T-helper 9 cell (primary cell): Measurements from ENCODE around the gene SCTR.

ENCODE experiments used
- DNase-seq: peaks from one replicate; pipeline ENCODE4 v3.0.0-alpha.2; 2020

Gene SCTR

DNA sequence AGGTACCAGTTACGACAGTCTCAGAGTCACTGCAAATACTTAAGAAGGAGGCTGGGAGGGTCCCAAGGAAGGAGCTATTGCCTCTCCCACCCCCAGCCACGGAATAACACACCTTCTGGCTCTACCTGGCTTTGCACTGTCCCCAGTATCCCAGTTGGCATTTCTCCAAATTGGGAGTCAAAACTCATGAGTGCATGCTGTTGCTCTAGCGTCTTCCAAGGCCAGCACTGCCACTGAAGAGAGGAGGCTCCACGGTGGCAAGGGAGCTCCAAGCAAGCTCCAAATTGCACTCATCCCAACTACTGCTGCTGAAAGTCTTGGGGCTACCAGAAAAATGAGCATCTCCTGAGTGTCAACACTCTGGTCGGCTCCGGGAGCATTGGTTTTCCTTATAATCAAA is 1.6 kb downstream of the SCTR start:
- no peak for DNase-seq

DNA sequence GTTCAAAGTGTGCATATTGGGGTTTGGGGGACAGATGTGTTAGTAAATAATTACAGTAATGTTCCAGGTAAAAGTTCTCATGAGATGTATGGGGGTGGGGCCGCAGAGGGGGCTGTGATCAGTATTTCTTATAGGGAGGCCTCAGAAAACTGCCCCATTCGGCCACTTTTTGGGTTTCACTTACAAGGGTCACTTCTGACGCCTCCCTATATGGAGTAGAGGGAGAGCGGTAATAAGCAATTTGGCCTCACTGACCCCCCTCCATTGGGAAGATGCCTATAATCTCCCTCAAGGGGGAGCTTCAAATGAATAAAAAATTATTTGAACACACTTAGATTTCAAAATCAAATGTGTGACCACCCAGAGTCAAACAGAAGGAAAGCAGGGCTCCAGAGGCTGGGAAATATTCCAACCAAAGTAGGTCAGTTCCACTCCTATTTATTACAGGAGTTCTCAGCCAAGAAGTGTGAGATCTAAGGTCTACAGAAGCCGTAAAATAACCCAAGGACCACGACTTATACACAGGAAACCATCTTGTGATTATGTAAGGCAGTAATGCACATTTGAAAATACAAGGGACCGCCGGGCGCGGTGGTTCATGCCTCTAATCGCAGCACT is 2.7 kb downstream of the SCTR start:
- DNase-seq, result no peak

DNA sequence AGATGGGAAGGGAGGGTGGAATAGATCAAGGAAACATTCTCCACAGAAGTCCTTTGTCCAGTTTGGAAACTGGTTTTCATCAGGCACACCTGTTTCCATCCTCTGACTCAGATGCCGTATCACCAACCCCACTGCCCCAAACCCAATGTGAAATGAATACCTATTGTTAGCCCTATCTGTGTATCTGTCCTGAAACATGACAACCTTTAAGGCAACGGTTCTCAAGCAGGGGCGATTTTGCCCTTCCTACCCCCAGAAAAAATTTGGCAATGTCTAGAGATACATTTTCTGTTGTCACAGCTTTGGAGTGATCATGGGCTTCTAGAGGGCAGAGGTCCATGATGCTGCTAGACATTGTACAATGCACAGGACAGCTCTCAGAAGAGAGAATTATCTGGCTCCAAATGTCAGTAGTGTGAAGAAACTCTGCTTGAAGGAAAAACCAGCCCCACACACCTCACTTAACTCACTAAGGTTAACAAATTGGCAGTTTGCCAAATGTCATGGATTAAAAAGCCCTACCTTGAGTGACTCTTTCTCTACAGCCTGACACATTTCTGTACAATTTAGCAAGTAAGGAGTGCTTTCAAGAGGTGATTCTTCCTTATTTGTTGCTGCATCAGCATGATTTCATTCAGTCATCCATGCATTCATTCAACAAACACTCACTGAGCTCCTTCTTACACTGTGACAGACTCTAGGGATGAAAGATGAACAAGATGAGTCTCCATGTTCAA is 3.4 kb downstream of the SCTR start:
- no peak for DNase-seq

DNA sequence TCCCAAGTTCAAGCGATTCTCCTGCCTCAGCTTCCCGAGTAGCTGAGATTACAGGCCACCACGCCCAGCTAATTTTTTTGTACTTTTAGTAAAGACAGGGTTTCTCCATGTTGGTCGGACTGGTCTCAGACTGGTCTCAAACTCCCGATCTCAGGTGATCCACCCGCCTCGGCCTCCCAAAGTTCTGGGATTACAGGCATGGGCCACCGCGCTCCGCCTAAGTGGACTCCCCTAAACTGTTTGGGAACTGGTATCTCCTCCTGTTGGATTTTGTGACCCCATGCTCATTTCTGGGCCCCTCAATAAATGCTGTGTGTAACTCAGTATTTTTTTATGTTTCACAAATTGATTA is 5.2 kb downstream of the SCTR start:
- DNase-seq, result no peak

DNA sequence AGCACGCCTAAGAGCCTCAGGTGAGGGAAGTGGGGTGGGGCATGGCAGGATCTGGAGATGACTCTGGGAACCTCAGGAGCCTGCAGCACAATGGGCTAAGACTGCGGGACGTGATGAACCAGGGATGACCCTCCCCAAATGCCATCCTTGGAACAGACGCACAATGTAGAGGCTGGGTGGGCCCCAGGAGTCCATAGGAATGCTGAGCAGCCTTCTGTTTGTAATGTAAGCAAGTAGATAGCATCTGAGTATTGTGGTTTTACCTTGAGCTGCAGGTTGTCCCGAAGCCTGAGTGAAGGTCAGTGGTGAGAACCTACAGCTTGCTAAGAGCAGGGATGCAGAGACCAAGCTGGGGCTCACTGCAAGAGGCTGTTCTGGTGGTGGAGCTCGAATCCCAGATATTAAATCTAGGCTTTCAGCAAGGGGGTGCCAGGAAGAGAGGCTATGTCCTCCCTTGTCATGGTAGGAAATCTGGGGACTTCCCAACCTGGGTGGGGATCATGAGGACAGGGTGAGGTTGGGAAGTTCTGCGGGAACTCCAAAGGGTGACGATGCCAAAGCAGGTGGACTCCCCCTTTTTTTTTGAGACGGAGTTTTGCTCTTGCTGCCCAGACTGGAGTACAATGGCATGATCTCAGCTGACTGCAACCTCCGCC is 5.8 kb downstream of the SCTR start:
- DNase-seq, result no peak

DNA sequence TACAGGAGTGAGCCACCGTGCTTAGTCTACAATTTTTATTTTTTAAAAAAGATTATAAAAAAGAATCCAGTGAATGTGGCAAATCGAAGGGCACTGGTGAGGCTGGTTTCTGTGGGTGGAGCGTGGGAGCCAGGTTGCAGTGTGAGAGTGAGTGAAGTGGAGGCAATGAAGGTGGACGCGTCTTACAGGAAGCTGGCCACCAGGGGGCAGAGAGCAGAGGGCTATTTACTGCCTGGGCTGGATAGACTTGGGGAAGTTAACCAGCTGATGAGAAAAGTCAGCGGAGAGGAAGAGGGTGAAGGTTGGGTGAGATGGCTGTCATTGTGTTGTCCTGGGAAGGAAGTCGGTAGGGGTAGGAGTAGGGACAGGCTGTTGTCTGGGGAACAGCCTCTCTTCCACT is 6.8 kb downstream of the SCTR start:
- peak; percentile 5 for DNase-seq

DNA sequence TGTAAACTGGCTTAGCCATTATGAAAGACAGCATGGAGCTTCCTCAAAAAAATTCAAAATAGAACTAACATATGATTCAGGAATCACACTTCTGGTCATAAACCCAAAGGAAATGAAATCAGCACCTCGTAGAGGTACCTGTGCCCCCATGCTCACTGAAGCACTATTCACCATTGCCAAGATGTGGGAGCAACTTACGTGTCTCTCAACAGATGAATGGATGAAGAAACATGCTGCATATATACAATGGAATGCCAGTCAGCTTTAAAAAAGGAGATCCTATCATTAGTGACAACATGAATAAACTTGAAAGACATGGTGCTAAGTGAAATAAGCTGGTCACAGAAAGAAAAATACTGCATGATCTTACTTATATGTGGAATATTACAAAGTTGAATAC is 8.2 kb downstream of the SCTR start:
- DNase-seq, result no peak

DNA sequence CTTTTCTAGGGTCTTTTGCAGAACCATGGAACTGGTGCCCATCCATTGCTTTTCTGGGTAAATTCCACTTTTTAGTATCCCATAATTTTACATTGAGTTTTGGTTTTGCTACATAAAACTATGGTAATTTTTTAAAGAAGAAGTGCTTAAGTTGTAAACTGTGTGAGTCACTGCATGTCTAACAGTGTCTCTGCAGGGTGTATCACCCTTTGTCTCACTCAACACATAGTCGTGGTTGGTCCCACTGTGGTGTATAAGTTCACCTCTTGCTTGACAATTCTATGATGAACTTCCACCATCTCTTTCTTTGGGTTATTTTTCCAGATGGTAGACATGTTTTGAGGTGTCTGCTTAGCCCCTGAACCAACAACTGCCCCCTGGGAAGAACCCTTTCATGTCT is 10.5 kb downstream of the SCTR start:
- no peak for DNase-seq

DNA sequence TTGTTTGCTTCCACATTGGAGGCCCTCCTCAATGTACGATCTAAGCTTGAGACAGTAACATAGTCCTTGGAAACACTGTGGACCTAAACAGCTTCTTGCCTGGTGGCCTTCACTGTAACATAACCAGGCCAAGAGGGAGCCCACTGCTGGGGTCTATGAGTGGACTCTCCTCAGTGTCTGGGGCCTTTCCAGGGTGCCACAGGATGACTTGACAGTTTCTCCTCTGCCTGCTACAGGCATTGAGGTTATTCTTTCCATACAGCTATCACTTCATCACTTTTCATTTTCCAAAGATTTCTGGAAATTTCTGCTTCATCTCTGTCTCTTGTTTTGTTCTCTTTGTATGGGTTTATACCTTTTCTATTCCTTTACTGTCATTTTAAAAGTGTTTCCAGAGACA is 11.3 kb downstream of the SCTR start:
- DNase-seq, result no peak

DNA sequence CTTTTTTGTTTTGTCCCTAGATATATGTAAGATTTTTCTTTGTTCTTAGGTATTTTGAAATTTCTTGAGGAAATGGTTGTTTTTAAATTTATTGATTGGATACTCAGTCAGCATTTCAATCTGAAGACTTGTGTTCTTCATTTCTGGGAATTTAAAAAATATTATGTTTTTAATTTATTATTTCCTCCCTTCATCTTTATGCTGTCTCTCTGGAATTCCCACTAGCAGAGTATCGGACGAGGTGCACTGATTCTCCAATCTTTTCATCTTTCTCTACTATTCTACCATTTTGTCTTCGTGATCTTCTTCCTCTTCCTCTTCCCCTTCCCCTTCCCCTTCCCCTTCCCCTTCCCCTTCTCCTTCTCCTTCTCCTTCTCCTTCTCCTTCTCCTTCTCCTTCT is 12.3 kb downstream of the SCTR start:
- no peak for DNase-seq

DNA sequence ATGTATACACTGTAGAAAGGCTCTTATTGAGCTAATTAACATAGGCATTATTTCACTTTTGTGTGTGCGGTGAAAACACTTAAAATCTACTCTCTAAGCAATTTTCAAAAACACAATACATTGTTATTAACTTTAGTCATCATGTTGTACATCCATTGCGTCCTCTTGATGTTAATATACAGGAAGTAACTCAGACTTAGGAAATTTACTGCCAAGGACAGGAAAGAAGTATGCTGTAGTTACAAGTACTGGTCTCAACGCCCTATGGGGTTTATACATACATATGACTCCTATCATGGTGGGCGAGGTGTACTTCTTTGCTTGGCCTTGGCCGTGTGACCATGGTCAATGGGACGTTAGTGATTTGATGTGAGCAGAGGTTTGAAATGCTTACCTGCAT is 15.5 kb downstream of the SCTR start:
- DNase-seq, result no peak

DNA sequence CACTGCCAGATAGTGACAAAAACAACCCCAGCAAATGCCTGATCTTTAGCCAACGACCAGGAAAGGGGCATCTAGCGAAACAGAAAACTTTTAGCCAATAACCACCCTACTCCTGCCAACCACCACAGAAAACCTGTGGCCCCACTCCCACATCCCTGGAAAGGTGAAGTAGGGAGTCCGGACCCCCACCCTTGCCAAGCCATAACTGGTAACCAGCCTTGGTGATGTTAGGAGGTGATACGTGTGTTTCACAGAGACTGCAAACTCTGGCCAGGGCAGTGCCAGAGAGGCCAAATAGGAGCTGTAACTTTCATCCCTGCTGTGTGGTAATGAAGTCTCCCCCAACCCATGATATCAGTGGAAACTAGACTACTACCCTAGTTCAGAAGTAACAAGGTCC is 27.6 kb downstream of the SCTR start:
- DNase-seq, result no peak

DNA sequence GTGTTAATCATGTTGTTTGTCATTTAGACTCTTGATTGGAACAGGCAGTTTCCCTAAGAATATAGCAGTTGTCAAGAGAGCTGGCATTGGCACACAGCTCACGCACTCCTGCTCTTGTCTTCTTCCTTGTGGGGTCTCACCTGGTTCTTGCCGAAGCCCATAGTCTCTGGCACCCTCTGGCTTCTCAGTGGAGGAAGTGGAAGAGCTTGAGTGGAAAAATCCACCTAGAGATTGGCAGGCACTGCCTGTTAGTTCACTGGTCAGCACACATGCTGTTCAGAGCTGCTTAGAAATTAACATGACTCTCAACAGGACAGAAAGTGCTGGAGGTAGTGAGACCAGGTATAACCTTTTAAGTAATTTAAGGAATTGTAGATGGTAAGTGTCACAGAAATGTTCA is 28.3 kb downstream of the SCTR start:
- no peak for DNase-seq

DNA sequence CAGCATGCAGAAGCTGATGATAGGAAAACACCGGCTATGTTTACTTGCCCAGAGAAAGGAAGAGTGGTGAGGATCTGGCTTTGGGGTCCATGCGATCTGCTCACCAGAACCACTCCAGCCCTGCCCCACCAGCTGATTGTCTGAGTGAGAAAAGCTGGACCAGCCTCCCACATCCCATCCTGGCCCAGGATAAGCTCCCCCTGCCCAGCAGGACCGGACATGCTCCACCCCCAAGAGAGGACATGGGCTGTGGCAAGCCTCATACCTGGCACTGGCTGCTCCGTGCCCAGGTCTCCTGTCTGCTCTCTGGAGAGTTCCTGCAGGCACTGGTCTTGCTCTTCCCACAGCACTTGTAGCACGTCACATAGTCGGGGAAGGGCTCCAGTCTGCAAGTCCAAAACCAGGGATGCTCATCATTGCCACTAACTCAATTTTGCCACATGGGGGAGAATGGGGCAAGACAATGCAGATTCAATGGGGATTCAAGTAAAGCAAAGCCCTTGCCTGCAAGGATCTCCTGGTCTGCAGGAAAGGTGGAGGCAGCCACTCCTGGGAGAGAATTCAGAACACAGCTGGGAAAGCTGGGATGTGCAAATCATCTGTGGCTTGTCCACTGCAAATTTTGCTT is 30.0 kb downstream of the SCTR start:
- no peak for DNase-seq

DNA sequence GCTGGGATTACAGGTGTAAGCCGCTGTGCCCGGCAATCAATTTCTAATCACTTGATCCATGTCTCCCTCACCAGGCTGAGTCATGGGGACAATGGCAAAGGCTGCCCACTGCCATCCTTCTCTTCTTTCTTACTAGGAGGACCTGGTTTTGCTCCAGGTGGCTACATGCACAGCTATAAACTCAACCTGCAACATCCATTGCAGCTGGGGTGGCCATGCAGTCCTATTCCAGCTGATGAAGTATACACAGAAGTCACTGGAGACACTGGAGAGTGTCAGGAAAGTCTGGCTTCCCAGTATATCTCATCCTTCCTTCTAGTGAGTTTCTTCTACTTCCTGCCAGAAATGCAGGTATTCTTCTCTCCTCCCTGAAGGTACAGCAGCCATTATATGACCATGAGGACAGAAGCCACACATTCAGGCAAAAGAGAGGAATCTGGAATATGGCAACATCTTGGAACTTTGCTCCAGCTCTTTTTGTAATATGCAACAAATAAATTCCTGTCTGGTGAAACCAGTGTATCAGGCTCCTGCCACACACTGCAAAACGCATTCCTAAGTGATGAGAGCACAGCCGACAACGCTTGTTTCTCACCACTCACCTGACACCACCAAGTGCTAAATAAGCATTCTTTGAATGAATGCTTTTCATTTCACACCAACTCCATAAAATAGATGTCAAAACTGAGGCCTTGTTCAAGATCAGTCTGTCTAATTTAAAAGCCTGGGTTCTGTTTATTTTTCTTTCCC is 32.3 kb downstream of the SCTR start:
- DNase-seq, result no peak

DNA sequence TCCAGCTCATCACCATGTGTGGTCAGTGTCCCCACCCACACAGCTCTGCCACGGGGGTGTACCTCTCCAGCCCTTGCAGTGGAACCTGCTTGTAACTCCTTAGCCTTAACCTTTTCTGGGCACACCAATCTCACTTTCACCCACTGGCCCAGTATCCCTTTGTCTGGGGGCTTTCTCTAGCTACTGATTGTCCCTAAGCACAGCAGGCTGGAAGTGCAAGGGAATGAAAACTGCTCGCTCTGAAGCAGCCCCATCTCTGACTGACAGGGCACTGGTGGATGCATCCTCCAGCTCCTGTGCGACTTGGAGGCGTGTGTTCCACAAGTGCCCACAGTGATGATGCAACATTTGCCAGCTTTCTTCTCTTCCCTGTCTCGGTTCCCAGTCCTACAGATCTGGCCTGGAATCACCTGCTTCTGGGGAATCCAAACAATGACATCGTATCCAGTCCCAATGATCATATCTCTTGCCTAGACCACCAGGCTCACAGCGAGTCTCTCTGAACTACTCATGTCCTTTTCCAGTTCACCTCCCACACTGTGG is 33.6 kb downstream of the SCTR start:
- no peak for DNase-seq

DNA sequence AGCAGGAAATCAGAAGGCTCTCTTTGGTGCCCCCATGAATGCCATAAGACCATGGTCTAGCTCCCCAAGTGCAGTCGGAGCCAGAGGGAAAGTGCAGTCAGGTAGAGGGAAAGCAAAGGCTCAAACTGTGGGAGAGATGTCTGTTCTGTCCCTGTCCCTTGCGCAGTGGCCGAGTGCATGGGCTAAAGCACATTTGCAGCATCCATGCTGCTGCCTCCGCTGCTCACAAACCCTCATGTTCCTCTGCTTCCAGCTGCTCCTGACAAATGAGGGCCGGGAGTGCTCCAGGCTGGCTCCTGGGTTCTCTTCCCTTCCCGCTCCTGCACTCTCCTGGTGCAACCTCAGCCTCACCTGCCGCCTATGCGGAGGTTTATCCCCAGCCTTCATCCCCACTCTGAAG is 34.2 kb downstream of the SCTR start:
- DNase-seq, result no peak

DNA sequence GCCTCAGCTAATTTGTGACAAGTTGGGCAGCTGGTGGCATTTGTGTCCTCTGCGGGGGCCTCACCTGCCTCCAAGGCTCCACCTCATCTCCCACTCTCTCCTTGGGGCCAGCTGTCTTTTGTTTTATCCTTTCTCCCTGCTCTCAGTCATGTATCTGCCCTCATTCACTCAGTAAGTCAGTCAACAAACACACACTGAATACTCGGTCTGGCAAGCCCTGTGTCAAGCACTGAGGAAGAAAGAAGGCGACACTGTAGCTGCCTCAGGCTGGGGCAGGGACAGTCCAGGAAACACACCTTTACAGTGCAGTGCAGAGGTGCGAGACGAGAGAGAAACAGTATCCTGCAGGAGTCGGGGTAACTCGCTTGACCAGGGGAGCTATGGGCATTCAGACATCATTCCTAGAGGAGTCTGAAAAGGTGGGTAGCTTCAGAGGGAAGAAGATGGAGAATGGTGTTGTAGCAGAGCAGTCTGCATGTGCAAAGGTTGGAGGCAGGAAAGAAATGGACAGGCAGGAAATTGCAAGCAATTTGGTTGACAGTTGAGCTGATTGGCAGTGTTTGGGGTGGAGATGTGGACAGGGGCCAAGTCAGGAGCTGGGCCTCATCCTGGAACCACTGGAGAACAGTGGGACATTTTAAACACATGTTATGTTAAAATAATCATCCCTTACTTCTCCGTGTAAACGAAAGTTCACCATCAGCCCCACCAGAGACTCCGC is 34.9 kb downstream of the SCTR start:
- no peak for DNase-seq

DNA sequence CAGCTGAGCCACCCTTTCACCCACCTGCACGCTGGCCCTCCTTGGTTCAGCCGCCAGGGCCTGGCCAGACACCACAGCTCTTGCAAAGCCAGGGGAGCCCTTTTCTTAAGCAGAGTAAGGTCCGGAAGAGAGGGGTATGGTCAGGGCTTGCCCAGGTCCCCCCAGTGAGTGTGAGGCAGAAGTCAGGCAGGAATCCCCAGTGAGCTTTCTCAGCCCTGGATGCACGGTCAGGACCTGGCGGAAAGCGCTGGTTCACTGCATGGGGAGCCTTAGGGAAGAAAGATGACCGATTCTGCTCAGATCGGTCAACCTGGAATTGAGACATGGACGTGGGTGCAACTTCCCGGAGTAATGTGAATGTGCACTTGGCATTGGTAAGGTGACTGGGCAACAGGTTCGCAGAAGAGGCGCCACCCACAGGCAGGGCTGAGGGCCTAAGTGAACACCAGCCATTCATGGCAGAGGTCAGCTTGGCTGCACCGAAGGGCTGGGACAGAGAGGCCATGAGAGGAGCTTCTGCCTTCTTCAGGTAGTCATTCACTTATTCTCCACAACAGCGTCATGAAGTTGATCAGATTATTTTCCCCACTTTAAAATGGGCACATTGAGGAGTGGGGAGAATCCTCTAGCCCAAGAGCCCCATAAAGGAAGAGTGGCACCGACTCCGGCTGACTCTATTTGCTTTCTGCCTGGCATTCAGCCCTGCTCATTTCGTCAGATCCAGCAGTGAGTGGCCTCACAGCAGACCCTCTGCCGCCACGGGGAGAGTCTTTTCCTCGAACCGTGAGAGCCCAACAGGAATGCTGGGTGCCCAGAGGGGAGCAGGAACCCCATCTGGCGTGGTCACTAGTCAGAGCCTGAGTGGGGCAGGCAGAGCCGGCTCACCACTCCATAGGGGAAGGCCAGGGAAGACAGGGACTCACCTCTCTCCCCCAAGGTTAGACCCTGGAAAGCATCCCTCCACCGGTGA is 35.8 kb downstream of the SCTR start:
- no peak for DNase-seq

DNA sequence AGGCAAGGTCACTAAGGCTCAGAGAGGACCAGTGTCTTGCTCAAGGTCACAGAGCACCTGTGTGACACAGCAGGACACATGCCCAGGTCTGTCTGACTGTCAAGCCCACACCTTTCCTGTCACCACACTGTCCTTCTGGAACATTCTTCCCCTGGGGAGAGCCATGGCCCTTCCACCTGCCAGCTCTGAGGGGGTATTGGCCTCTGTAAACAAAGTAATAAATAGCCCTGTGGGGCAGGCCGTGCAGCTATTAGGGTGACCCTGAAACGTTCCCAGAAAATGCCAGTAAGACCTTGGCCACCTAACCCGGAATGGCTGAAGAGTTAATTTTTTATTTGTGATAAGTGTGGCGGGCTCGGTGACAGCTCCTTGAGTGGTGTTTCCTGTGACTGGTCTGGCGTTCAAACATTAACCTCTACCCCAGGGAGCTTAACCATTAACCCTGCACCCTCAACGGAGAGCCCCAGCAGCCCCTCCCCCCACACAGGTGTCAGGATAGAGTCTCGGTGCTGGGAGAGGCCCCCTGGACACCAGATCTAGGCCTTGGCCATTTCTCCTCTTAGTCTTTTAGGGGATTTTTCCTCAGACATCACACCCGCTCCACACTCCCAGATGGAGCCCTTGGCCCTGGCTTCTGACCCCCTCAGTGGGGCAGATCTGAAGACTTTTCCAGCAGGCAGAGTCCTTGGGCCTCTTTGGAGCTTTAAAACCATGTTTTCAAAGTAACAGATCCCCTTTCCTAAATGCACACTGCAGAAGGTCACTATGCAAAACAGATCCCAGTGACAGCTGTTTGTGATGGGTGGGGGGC is 36.6 kb downstream of the SCTR start:
- no peak for DNase-seq
